Choroid plexus epithelial cell (primary cell): ENCODE data around the gene RAP2A.

Source experiments
- DNase-seq: peaks from one replicate; pipeline ENCODE4 v3.0.0-alpha.2; 2010; ENCODE audit warnings: low read depth
- H3K4me3 ChIP-seq: 2 replicates; pipeline ENCODE4 v1.5.1; 2011; ENCODE audit warnings: low read depth, mild to moderate bottlenecking, control low read depth, low read length, moderate library complexity
- TF ChIP-seq, protein P1 (sequence below): conservative IDR thresholded peaks from 2 replicates; pipeline ENCODE4 v1.5.1; 2011; ENCODE audit warnings: low read depth, mild to moderate bottlenecking, control low read depth, inconsistent platforms, low read length, moderate library complexity

Gene RAP2A

DNA sequence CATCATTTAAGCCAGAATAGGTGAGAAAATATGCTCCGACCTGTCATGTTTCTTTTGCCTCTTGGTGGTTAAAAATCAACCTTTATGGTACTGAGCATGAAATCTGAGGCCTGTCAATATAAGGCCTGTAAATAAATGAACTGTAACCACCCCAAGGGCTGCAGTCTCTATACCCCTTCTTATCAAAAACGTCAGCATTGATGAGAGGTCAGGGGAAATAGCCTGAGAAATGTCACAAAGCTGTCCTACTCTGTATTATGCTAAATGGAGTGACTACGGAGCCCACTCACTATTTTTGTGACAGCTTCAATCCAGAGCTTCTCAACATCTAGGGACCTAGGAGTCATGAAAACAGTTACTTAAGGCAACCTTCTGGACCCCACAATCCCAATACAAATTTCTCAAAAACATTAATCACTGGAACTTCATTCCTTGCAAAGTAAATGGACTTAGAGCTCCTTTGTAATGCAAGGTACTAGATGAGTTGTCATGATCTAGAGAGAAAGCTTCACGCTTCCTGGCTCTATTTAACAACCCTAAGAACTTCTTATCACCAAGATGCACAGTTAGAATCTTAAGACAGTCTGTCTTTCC lies 2.7 kb upstream of the RAP2A start:
- no peak overlapping the region for H3K4me3 ChIP-seq
- TF ChIP-seq, protein P1, sequence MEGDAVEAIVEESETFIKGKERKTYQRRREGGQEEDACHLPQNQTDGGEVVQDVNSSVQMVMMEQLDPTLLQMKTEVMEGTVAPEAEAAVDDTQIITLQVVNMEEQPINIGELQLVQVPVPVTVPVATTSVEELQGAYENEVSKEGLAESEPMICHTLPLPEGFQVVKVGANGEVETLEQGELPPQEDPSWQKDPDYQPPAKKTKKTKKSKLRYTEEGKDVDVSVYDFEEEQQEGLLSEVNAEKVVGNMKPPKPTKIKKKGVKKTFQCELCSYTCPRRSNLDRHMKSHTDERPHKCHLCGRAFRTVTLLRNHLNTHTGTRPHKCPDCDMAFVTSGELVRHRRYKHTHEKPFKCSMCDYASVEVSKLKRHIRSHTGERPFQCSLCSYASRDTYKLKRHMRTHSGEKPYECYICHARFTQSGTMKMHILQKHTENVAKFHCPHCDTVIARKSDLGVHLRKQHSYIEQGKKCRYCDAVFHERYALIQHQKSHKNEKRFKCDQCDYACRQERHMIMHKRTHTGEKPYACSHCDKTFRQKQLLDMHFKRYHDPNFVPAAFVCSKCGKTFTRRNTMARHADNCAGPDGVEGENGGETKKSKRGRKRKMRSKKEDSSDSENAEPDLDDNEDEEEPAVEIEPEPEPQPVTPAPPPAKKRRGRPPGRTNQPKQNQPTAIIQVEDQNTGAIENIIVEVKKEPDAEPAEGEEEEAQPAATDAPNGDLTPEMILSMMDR = no peak
- no peak for DNase-seq

DNA sequence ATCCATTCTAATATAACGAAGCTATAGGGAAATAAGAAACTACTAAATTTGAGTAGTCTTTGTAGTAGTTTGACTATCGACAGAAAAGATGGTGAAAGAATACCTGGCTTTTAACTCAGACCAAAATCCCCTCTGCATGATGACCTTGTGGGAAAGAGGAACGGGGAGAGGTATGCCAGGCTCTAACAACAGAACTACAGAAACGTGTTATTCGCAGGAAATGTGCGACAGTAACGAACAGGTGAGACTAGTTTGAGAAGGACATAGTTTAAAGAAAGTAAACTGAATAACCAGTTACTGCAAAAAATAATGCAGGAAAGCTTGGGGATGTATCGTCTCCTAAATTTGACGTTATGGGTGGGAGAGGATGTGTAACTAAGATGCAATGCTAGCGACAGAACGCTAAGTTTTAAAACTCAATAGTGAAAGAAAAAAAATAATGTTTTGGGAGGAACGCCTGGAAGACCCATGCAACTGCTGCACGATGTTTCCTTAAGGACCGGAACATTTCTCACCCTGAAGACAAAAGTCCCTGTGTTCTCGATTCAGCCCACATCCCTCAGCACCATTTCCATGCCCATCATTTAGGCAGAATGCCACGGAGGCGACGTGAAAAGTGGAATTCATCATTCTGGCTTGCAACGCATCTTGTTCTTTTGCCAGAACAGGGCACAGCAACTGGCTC lies 1.6 kb upstream of the RAP2A start:
- H3K4me3 ChIP-seq = peak overlapping the region; percentile 83
- TF ChIP-seq, protein P1 = no peak
- no peak for DNase-seq

DNA sequence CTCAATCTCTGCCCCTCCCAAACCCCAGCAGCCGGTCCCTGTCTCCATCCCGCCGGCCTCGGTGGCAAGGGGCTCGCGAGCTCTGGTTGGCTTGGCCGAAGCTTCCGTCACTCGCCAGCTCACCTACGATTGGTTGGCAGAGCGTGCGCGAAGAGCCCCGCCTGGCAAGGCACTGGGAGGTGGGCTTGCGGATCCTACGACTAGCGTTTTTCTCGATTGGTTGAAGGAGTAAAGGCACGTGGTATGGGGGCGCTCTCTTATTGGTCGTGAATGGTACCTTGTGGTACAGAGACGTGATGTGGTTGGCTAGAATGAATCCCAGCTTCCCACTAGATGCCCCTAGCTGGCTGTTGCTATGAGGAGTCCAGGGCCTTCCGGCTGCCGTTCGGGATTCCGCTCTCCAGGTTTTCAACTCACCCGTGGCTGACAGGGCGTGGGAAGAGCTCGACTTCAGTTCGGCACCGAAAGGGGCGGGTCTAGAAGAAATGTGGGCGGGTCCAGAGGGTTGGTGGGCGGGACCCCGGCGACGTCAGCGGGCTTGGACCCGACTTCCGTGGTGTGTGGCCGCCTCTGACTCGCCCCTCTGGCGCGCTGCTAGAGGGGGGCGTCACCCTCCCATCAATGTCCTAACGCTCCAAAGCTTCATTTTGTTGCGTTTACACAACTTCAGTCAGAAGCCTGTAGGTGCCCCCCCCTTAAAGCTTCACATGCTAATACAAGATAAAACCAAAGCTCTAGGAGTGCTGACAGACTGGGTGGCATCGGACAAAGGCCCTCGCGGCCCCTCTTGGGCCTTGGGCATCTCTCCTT lies 847 bp upstream of the RAP2A start:
- TF ChIP-seq, protein P1 = no peak
- peak overlapping the region; percentile 83 for H3K4me3 ChIP-seq
- DNase-seq = peak; percentile 100

DNA sequence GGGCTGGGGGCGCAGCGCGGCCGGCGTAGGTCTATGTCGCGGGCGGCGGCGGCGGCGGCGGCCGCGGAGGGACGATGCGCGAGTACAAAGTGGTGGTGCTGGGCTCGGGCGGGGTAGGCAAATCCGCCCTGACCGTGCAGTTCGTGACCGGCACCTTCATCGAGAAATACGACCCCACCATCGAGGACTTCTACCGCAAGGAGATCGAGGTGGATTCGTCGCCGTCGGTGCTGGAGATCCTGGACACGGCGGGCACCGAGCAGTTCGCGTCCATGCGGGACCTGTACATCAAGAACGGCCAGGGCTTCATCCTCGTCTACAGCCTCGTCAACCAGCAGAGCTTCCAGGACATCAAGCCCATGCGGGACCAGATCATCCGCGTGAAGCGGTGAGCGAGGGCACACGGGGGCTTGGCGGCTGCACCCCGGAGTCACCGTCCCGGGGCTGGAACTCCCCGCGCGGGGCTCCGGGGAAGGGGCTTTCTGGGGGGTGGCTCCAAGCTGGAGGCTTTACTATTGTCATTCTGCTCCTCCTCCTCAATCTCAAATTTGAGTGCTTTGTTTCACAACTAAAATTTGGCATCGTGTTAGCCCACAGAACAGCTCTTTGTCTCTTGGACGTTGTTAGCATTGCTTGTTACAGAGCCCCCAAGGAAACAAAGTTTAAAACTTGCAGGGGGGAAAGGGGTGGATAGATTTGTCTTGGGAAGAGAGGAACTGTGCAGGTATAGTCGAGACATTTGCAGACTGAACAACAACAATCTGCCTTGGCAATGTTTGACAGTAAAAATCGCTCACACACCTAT lies 630 bp downstream of the RAP2A start:
- DNase-seq = peak; percentile 41
- TF ChIP-seq, protein P1 = no peak
- H3K4me3 ChIP-seq = peak overlapping the region; percentile 78

DNA sequence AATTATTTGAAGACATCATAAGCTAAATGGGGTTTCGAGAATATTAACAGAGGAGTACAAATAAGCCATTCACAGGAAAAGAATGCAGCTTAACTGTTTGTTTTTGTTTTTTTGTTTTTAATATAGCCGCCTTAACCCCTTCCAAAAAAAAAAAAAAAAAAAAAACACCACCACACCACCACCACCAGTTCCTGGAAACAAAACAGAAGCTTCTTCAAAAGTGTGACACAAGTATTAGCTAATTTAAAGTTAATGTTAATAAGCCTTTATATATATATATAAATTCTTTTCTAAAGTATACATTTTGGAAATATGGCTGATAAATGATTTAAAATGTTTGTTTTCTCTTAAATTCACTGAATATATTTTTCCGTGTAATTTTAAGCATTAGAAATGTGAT lies 1.4 kb downstream of the RAP2A start:
- DNase-seq = no peak
- H3K4me3 ChIP-seq = peak overlapping the region; percentile 78
- TF ChIP-seq, protein P1 = no peak

DNA sequence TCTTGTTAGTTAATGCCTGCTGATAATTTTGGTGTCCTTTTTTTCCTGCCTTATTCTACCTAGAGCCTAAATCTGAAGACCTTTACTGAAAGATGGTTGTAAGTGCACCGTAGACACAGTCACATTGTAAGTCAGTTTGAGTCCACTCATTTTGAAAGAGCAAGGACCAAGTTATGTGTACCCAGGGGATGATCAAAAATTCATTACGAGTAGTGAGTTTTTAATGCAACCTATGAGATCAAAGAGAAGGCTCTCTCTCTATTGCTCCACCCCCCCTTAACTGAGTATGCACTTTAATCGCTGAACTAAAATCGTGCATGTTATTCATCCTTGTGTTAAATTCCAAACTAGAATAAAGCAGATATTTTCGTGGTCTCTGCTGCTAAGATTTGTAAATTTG lies 1.8 kb downstream of the RAP2A start:
- TF ChIP-seq, protein P1 = no peak
- peak overlapping the region; percentile 78 for H3K4me3 ChIP-seq
- peak; percentile 30 for DNase-seq
